ENCODE measurements around the gene RPS21. TPM values are rescaled to one million over a fixed set of nuclear protein-coding genes. Genes with fewer than 3 reads are reported as not detected.

RPS21 gene
- total and polyA plus RNA-seq, 4 donors: 222 to 4,827 (median 2,651) TPM

GRCh38 chr20:62394248-62395245, 7.6 kb downstream of the RPS21 start:
- H3K9me3 ChIP-seq (ENCODE audit: control insufficient read depth in 4 of 4, insufficient read depth in 3 of 4, low read length in 3 of 4): no peaks in the 10 kb centered on the region
- WGBS, 2 donors: 93 to 94% methylated on average over 44 of the region's 44 CpGs
- no peak overlapping the region for H3K4me3 ChIP-seq
- TF ChIP-seq CTCF (IDR thresholded peaks at IDR 0.05; ENCODE audit: control extremely low read depth, extremely low read depth): no peak
- H3K9ac ChIP-seq (ENCODE audit: insufficient read depth in 1 of 2, low read length in 2 of 2): no peak overlapping the region
- no peaks in the 10 kb centered on the region for H3K4me1 ChIP-seq (ENCODE audit: control insufficient read depth in 5 of 5, insufficient read depth in 5 of 5, low read length in 5 of 5)
- no peak overlapping the region for H3K27ac ChIP-seq (ENCODE audit: low read depth in 1 of 2, low read length in 1 of 2)
- DNase-seq (no peak), ATAC-seq (ENCODE audit: insufficient read depth, low FRiP score) (no peak)
- H3K36me3 ChIP-seq (ENCODE audit: control insufficient read depth in 4 of 4, insufficient read depth in 4 of 4, low read length in 4 of 4): peaks cover 0 to 44% (median 22%) of the 10 kb centered on the region in 4 donors
- H3K27me3 ChIP-seq (ENCODE audit: control insufficient read depth in 3 of 3, insufficient read depth in 3 of 3, low read length in 2 of 3): no peaks in the 10 kb centered on the region

DNA sequence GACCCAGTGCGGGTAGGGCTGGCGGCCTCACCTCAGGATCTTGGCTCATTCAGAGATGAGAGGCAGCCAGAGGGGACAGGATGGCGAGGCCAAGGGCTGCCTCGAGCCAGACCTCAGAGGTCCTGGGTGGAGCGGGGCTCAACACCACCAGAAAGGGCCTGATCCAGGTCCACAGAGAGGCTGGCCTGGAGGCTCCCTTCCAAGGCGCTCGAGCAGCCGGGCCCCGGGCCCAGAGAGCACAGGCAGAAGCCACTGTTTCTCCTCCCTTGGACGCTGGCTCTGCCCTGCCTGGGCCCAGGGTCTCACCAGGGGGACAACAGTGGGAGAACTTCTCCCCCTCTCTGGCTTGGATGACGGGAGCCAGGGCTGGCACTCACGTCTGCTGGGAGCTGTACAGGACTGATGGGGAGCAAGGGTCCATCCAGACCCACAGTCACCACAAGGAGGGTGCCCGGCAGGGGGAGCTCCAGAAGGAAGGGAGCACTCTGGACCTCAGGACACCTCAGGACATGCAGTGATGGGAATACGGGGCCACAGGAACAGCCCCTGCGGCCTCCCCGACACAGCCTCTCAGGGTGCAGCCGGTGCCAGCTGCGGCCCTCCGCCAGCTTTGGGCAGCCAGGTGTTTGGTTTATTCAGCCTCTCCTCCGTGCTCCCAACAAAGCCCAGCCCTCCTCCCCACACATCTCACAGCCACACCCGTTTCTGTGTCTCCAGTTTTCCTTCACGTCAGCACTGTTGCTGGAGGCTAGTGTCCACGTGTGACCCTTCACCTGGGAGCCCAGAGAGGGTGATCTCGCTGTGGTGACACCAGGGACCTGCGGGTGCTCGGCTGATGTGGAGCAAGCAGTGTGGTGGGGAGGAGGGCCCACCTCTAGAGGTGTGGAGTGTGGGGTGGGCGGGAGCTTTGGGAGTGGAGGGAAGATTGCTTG, 8.7 kb downstream of the RPS21 start:
- DNase-seq (no peak), ATAC-seq (ENCODE audit: insufficient read depth, low FRiP score) (no peak)
- Histone ChIP-seq H3K9me3 (ENCODE audit: control insufficient read depth in 4 of 4, insufficient read depth in 3 of 4, low read length in 3 of 4) (no peaks in the 10 kb centered on the region), H3K27me3 (ENCODE audit: control insufficient read depth in 3 of 3, insufficient read depth in 3 of 3, low read length in 2 of 3) (no peaks in the 10 kb centered on the region), H3K4me1 (ENCODE audit: control insufficient read depth in 5 of 5, insufficient read depth in 5 of 5, low read length in 5 of 5) (no peaks in the 10 kb centered on the region), H3K27ac (ENCODE audit: low read depth in 1 of 2, low read length in 1 of 2) (no peak overlapping the region), H3K4me3 (no peak overlapping the region), H3K36me3 (ENCODE audit: control insufficient read depth in 4 of 4, insufficient read depth in 4 of 4, low read length in 4 of 4) (peaks cover 0 to 42% (median 20%) of the 10 kb centered on the region in 4 donors), H3K9ac (ENCODE audit: insufficient read depth in 1 of 2, low read length in 2 of 2) (no peak overlapping the region)
- WGBS, 2 donors: 91 to 94% methylated on average over 27 of the region's 27 CpGs
- no peak for TF ChIP-seq CTCF (IDR thresholded peaks at IDR 0.05; ENCODE audit: control extremely low read depth, extremely low read depth)

DNA sequence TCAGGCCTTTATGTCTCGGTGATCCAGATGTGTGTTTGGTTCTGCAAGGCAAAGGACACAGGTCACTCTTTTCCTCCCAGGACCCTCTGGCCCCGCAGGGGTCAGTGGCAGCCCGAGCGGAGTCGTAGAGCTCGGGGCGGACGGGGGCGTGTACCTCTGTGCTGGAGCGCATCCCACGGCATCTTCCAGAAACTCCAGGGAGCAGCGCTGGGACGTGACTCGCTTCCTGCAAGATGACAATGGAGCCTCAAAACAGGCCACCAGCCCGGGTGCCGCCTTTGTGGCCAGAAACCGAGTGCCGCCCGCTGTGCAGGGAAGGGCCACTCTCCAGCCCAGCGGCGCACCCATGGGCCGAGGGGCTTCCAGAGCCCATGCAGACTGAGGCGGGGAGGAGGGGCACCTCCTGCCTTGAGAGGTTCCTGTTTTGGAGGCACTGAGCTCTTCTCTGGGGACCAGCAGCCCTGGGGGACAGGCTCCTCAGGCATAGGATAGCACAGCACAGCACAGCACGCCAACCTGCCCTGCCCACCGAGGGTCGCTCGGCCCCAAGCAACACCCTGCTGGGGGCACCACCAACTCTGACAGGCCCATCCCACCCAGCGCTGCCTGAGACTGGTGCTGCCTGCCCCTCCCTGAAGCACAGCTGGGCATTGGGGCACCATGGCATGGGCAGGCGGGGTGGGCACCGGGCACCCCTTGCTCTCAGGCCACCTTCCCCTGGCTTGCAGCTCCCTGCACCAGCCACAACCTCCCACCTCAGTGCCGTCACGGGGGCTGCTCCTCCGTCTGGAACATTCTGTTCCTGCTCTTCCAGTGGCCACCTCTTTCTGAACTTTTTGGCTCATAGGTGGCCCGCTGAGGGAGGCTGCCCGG, 9.7 kb downstream of the RPS21 start:
- Histone ChIP-seq H3K9ac (ENCODE audit: insufficient read depth in 1 of 2, low read length in 2 of 2) (no peak overlapping the region), H3K27ac (ENCODE audit: low read depth in 1 of 2, low read length in 1 of 2) (no peak overlapping the region), H3K4me1 (ENCODE audit: control insufficient read depth in 5 of 5, insufficient read depth in 5 of 5, low read length in 5 of 5) (no peaks in the 10 kb centered on the region), H3K27me3 (ENCODE audit: control insufficient read depth in 3 of 3, insufficient read depth in 3 of 3, low read length in 2 of 3) (no peaks in the 10 kb centered on the region), H3K9me3 (ENCODE audit: control insufficient read depth in 4 of 4, insufficient read depth in 3 of 4, low read length in 3 of 4) (no peaks in the 10 kb centered on the region), H3K36me3 (ENCODE audit: control insufficient read depth in 4 of 4, insufficient read depth in 4 of 4, low read length in 4 of 4) (peaks cover 0 to 38% (median 22%) of the 10 kb centered on the region in 4 donors), H3K4me3 (no peak overlapping the region)
- ATAC-seq (ENCODE audit: insufficient read depth, low FRiP score): no peak
- 91 to 93% methylated on average over 35 of the region's 35 CpGs for WGBS, 2 donors
- no peak for TF ChIP-seq CTCF (IDR thresholded peaks at IDR 0.05; ENCODE audit: control extremely low read depth, extremely low read depth)
- no peak for DNase-seq
